Astrocyte (in vitro differentiated cells and primary cell): ENCODE data around the gene URB1.

Experiments
- EZH2 ChIP-seq: IDR thresholded peaks from 2 replicates; pipeline ENCODE4 v1.6.1; 2012; ENCODE audit warnings: mild to moderate bottlenecking, low read length, inconsistent platforms; ENCODE audit not compliant: insufficient read depth
- TF ChIP-seq, protein P1 (sequence below): IDR thresholded peaks from 2 replicates; pipeline ENCODE4 v1.5.1; 2011; ENCODE audit warnings: low read depth, mild to moderate bottlenecking, inconsistent platforms, low read length, moderate library complexity; ENCODE audit not compliant: insufficient read depth

DNA sequence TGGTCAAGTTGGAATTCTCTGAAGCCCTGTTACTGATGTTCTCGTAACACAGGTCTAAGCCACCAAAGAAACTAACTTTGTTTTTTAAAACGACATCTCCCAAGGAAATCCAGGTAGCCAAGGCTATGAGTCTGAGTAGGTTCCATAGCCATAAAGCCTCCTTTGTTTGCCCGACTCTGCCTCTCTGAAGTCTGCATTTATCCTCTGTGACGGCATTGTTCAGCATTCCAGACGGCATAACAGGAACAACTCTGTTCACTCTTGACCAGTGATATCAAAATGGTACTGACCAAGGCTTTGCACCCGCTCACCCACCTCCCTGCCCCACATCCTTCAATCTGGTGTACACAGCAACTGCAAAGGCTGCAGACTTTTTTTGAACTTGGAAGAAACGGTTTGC lies 14.8 kb downstream of the URB1 start:
- TF ChIP-seq, protein P1, sequence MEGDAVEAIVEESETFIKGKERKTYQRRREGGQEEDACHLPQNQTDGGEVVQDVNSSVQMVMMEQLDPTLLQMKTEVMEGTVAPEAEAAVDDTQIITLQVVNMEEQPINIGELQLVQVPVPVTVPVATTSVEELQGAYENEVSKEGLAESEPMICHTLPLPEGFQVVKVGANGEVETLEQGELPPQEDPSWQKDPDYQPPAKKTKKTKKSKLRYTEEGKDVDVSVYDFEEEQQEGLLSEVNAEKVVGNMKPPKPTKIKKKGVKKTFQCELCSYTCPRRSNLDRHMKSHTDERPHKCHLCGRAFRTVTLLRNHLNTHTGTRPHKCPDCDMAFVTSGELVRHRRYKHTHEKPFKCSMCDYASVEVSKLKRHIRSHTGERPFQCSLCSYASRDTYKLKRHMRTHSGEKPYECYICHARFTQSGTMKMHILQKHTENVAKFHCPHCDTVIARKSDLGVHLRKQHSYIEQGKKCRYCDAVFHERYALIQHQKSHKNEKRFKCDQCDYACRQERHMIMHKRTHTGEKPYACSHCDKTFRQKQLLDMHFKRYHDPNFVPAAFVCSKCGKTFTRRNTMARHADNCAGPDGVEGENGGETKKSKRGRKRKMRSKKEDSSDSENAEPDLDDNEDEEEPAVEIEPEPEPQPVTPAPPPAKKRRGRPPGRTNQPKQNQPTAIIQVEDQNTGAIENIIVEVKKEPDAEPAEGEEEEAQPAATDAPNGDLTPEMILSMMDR = no peak
- no peak for TF ChIP-seq EZH2
